ENCODE measurements around the gene C1QTNF8. TPM values are rescaled to one million over a fixed set of nuclear protein-coding genes. Genes with fewer than 3 reads are reported as not detected.

Gene C1QTNF8
- total RNA-seq, 4 donors from 2014 or later = not detected

- Histone ChIP-seq H3K27ac (replicated peaks in 1 of 4) (no peak overlapping the region), H3K4me3 (no peak overlapping the region), H3K9me3 (no peaks in the 10 kb centered on the region), H3K27me3 (peaks cover 5 to 99% (median 37%) of the 10 kb centered on the region in 4 donors), H3K36me3 (no peaks in the 10 kb centered on the region), H3K4me1 (peaks cover 0 to 9% (median 4%) of the 10 kb centered on the region in 4 donors)
- no peak for TF ChIP-seq EP300 (IDR thresholded peaks at IDR 0.05)
- DNase-seq (ENCODE audit: extremely low spot score) = no peak
- intact Hi-C loops (cut with DNase I) = no loop called here
- WGBS = 32% methylated on average over 8 of the region's 36 CpGs
Measured at GRCh38 chr16:1077877-1078578, 18.0 kb downstream of the C1QTNF8 start.

GRCh38 chr16:1076801-1077576 lies 19.1 kb downstream of the C1QTNF8 start:
- WGBS = 51% methylated on average over 8 of the region's 16 CpGs
- Histone ChIP-seq H3K4me1 (peaks cover 0 to 18% (median 4%) of the 10 kb centered on the region in 4 donors), H3K4me3 (no peak overlapping the region), H3K27ac (replicated peaks in 1 of 4) (no peak overlapping the region), H3K36me3 (no peaks in the 10 kb centered on the region), H3K9me3 (no peaks in the 10 kb centered on the region), H3K27me3 (peaks cover 5 to 99% (median 39%) of the 10 kb centered on the region in 4 donors)
- DNase-seq (ENCODE audit: extremely low spot score) = no peak
- TF ChIP-seq POLR2AphosphoS5 (IDR thresholded peaks at IDR 0.05) = no peak
- no peak for TF ChIP-seq EP300 (IDR thresholded peaks at IDR 0.05)
- TF ChIP-seq POLR2A (IDR thresholded peaks at IDR 0.05; ENCODE audit: low read depth) = no peak
- no peak for TF ChIP-seq CTCF (IDR thresholded peaks at IDR 0.05)
- intact Hi-C loops (cut with DNase I) = no loop called here

GRCh38 chr16:1075546-1075945 lies 20.5 kb downstream of the C1QTNF8 start:
- Histone ChIP-seq H3K27ac (replicated peaks in 1 of 4) (no peak overlapping the region), H3K4me3 (no peak overlapping the region), H3K9me3 (no peaks in the 10 kb centered on the region), H3K27me3 (peaks cover 5 to 99% (median 40%) of the 10 kb centered on the region in 4 donors), H3K4me1 (peaks cover 0 to 31% (median 4%) of the 10 kb centered on the region in 4 donors), H3K36me3 (no peaks in the 10 kb centered on the region)
- intact Hi-C loops (cut with DNase I) = no loop called here
- 81% methylated on average over 11 of the region's 13 CpGs for WGBS
- DNase-seq (ENCODE audit: extremely low spot score) = no peak
- TF ChIP-seq POLR2A (IDR thresholded peaks at IDR 0.05; ENCODE audit: low read depth) (no peak), EP300 (IDR thresholded peaks at IDR 0.05) (no peak), POLR2AphosphoS5 (IDR thresholded peaks at IDR 0.05) (no peak), CTCF (IDR thresholded peaks at IDR 0.05) (no peak)

GRCh38 chr16:1074379-1074649 lies 21.7 kb downstream of the C1QTNF8 start:
- intact Hi-C loops (cut with DNase I) = no loop called here
- Histone ChIP-seq H3K4me3 (no peak overlapping the region), H3K27ac (replicated peaks in 1 of 4) (no peak overlapping the region), H3K4me1 (peaks cover 0 to 35% (median 4%) of the 10 kb centered on the region in 4 donors), H3K9me3 (no peaks in the 10 kb centered on the region), H3K36me3 (no peaks in the 10 kb centered on the region), H3K27me3 (peaks cover 5 to 99% (median 51%) of the 10 kb centered on the region in 4 donors)
- TF ChIP-seq POLR2AphosphoS5 (IDR thresholded peaks at IDR 0.05) (no peak), CTCF (IDR thresholded peaks at IDR 0.05) (no peak), POLR2A (IDR thresholded peaks at IDR 0.05; ENCODE audit: low read depth) (no peak), EP300 (IDR thresholded peaks at IDR 0.05) (no peak)
- WGBS = 63% methylated on average over 7 of the region's 11 CpGs
- DNase-seq (ENCODE audit: extremely low spot score) = no peak

GRCh38 chr16:1073566-1074378 lies 22.3 kb downstream of the C1QTNF8 start:
- no peak overlapping the region for H3K4me3 ChIP-seq

More at GRCh38 chr16:1073566-1074378, 22.3 kb downstream of the C1QTNF8 start:
- no peaks in the 10 kb centered on the region for H3K9me3 ChIP-seq
- H3K36me3 ChIP-seq = no peaks in the 10 kb centered on the region
- TF ChIP-seq EP300 (IDR thresholded peaks at IDR 0.05) = no peak
- TF ChIP-seq POLR2AphosphoS5 (IDR thresholded peaks at IDR 0.05) = no peak
- TF ChIP-seq POLR2A (IDR thresholded peaks at IDR 0.05; ENCODE audit: low read depth) = no peak
- TF ChIP-seq CTCF (IDR thresholded peaks at IDR 0.05) = no peak
- 67% methylated on average over 24 of the region's 30 CpGs for WGBS
- H3K27ac ChIP-seq (replicated peaks in 1 of 4) = no peak overlapping the region
- DNase-seq (ENCODE audit: extremely low spot score) = no peak
- H3K4me1 ChIP-seq = peaks cover 0 to 34% (median 3%) of the 10 kb centered on the region in 4 donors
- intact Hi-C loops (cut with DNase I) = no loop called here
- peaks cover 5 to 99% (median 51%) of the 10 kb centered on the region in 4 donors for H3K27me3 ChIP-seq

Measured in esophagus muscularis mucosa (tissue), 4 donors.